IPS-20b (cell line): ENCODE measurements around the gene DAGLA.
A peak's percentile ranks its signal among the peaks of the same experiment; 100 is the strongest.
"Not testable (repeated sequence)": the region's sequence is repeated elsewhere in the genome, so short reads cannot be mapped to it uniquely, and the experiment has no call there.

Source experiments
- H3K27ac ChIP-seq: one replicate; pipeline ENCODE4 v1.5.1; 2013; ENCODE audit warnings: low read length
- H3K27me3 ChIP-seq: 2 replicates; pipeline ENCODE4 v1.6.1; 2013; ENCODE audit warnings: mild to moderate bottlenecking, low read length, inconsistent platforms; ENCODE audit not compliant: insufficient read depth
- H3K36me3 ChIP-seq: 2 replicates; pipeline ENCODE4 v1.6.1; 2013; ENCODE audit warnings: low read depth, mild to moderate bottlenecking, inconsistent platforms, low read length, moderate library complexity; ENCODE audit not compliant: insufficient read depth
- H3K4me1 ChIP-seq: 2 replicates; pipeline ENCODE4 v1.6.1; 2013; ENCODE audit warnings: mild to moderate bottlenecking, control low read depth, inconsistent platforms, low read length, moderate library complexity; ENCODE audit not compliant: insufficient read depth
- H3K4me3 ChIP-seq: 2 replicates; pipeline ENCODE4 v1.5.1; 2013; ENCODE audit warnings: mild to moderate bottlenecking, low read length, inconsistent platforms
- H3K9ac ChIP-seq: 2 replicates; pipeline ENCODE4 v1.6.1; 2013; ENCODE audit warnings: low read depth, mild to moderate bottlenecking, inconsistent platforms, low read length, moderate library complexity
- H3K9me3 ChIP-seq: 2 replicates; pipeline ENCODE4 v1.6.1; 2013; ENCODE audit warnings: mild to moderate bottlenecking, low read depth, low read length, inconsistent platforms; ENCODE audit not compliant: insufficient read depth

The DAGLA gene

GRCh38 chr11:61670626-61671025 lies 9.6 kb upstream of the DAGLA start:
- no peaks in the 10 kb centered on the region for H3K36me3 ChIP-seq
- no peak overlapping the region for H3K4me3 ChIP-seq
- H3K4me1 ChIP-seq = no peaks in the 10 kb centered on the region
- no peaks in the 10 kb centered on the region for H3K27me3 ChIP-seq
- H3K27ac ChIP-seq = no peak overlapping the region
- no peak overlapping the region for H3K9ac ChIP-seq
- H3K9me3 ChIP-seq = no peaks in the 10 kb centered on the region

DNA sequence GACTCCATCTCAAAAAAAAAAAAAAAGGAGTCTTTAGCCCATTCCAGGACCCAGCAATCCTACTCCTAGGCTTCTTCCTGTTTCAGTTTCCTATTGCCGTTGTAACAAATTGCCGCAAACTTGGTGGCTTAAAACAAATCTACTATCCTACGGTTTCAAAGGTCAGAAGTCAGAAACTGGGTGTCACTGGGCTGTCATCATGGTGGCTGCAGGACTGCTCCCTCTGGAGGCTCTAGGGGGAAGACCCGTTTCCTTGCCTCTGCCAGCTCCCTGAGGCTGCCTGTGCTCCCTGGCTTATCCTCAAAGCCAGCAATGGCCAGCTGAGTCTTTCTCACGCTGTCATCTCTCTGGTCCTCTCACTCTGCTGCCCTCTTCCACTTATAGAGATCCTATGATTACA lies 8.7 kb upstream of the DAGLA start:
- Histone ChIP-seq H3K36me3 (no peaks in the 10 kb centered on the region), H3K4me1 (no peaks in the 10 kb centered on the region), H3K4me3 (no peak overlapping the region), H3K9ac (no peak overlapping the region), H3K27ac (no peak overlapping the region), H3K9me3 (no peaks in the 10 kb centered on the region), H3K27me3 (no peaks in the 10 kb centered on the region)

DNA sequence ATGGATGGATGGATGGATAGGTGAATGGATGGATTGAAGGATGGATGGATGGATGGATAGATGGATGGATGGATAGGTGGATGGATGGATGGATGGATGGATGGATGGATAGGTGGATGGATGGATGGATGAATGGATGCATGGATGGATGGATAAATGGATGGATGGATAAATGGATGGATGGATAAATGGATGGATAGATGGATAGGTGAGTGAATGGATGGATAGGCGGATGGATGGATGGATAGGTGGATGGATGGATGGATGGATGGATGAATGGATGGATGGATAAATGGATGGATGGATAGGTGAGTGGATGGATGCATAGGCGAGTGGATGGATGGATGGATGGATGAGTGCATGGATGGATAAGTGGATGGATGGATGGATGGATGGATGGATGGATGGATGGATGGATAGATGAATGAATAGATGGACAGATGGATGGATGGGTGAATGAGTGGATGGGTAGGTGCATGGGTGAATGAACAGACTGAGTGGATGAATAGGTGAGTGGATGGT lies 6.2 kb upstream of the DAGLA start:
- H3K4me3 ChIP-seq, H3K27me3 ChIP-seq, H3K4me1 ChIP-seq, H3K36me3 ChIP-seq, H3K9me3 ChIP-seq, H3K9ac ChIP-seq, H3K27ac ChIP-seq: not testable (repeated sequence)

GRCh38 chr11:61675826-61676225 lies 4.4 kb upstream of the DAGLA start:
- Histone ChIP-seq H3K9ac (no peak overlapping the region), H3K36me3 (no peaks in the 10 kb centered on the region), H3K27me3 (peaks cover 4% of the 10 kb centered on the region), H3K4me1 (no peaks in the 10 kb centered on the region), H3K4me3 (no peak overlapping the region), H3K9me3 (no peaks in the 10 kb centered on the region), H3K27ac (no peak overlapping the region)

DNA sequence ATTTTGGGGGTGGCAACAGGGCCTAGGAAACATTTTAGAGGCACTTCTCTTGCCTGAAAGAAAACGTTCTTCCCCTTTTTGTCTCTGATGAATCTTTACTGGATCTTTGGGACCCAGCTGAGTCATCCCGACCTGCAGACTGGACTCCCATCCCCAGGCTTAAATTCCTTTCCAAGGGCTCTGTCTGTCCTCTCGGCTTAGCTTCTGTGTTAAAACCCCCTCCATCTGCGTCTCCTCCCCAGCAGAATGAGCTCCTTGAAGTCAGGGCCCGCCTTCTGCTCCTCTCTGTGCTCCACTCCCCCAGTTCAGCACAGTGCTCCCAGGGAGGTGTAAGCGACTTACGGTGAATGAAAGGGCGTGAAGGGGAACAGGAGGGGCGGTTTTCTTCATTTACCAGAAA lies 895 bp upstream of the DAGLA start:
- no peak overlapping the region for H3K27ac ChIP-seq
- H3K4me3 ChIP-seq = no peak overlapping the region
- peaks cover 21% of the 10 kb centered on the region for H3K27me3 ChIP-seq
- H3K36me3 ChIP-seq = no peaks in the 10 kb centered on the region
- H3K4me1 ChIP-seq = no peaks in the 10 kb centered on the region
- H3K9ac ChIP-seq = no peak overlapping the region
- no peaks in the 10 kb centered on the region for H3K9me3 ChIP-seq

GRCh38 chr11:61680622-61681221 lies 531 bp downstream of the DAGLA start:
- no peaks in the 10 kb centered on the region for H3K9me3 ChIP-seq
- 0 out of 2 replicates have a peak, but pooled peaks cover 4% of the 10 kb centered on the region for H3K4me1 ChIP-seq
- H3K27me3 ChIP-seq = peaks cover 21% of the 10 kb centered on the region
- H3K4me3 ChIP-seq = peak overlapping the region; percentile 52; the same call in 1 of the 2 replicates
- H3K27ac ChIP-seq = no peak overlapping the region
- H3K36me3 ChIP-seq = no peaks in the 10 kb centered on the region
- no peak overlapping the region for H3K9ac ChIP-seq

GRCh38 chr11:61682093-61682732 lies 2.0 kb downstream of the DAGLA start:
- H3K27ac ChIP-seq = no peak overlapping the region
- no peaks in the 10 kb centered on the region for H3K9me3 ChIP-seq
- H3K27me3 ChIP-seq = peaks cover 21% of the 10 kb centered on the region
- H3K9ac ChIP-seq = no peak overlapping the region
- no peak overlapping the region for H3K4me3 ChIP-seq
- H3K4me1 ChIP-seq = 0 out of 2 replicates have a peak, but pooled peaks cover 8% of the 10 kb centered on the region
- no peaks in the 10 kb centered on the region for H3K36me3 ChIP-seq

GRCh38 chr11:61682906-61683675 lies 2.9 kb downstream of the DAGLA start:
- no peak overlapping the region for H3K27ac ChIP-seq
- H3K9ac ChIP-seq = no peak overlapping the region
- H3K36me3 ChIP-seq = no peaks in the 10 kb centered on the region
- no peaks in the 10 kb centered on the region for H3K9me3 ChIP-seq
- 0 out of 2 replicates have a peak, but pooled peaks cover 8% of the 10 kb centered on the region for H3K4me1 ChIP-seq
- H3K4me3 ChIP-seq = no peak overlapping the region
- peaks cover 21% of the 10 kb centered on the region for H3K27me3 ChIP-seq

DNA sequence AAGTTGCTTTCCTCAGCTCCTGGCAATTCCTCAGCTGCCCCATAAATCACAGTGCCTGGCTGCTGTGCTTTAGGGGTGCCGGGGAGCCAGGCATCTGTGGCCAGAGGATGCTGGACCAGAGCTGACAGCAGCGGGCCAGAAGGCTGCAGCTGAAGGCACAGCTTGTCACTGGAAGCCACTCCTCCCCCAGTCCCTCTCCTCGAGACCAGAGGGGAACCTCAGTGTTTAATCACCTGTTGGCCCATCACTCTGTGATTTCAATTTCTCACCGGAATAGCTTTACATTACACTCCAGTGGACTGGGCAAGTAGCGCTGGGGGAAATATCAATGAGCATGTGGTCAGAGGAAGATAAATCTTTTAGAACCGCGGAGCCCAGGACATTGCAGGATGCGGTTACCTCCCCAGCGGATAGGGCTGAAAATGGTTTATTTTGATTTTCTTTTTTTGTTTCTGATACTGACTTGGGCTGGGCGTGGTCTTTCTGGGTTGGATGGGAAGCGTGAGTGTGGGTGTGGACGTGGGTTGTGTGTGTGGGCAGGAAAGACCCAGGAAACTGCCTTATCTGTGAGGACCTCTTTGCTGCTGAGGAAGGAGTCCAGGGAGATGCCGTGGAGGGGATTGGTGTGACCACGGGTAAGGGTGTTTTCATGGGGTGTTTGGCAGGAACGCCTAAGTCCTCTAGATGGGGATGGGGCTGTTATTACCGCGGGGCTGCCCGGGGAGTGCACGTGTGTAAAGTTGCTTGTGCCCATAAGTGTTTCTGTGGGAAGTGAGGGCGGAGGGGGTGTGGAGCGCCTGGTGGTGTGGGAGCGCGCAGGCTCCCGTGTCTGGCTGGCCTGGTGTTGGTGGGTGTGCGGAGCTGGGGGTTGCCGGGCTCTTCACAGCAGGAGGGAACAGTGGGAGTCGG lies 4.0 kb downstream of the DAGLA start:
- H3K4me3 ChIP-seq = no peak overlapping the region
- H3K36me3 ChIP-seq = no peaks in the 10 kb centered on the region
- H3K9me3 ChIP-seq = no peaks in the 10 kb centered on the region
- H3K4me1 ChIP-seq = peaks cover 8% of the 10 kb centered on the region; the same call in 1 of the 2 replicates
- H3K27ac ChIP-seq = no peak overlapping the region
- no peak overlapping the region for H3K9ac ChIP-seq
- peaks cover 21% of the 10 kb centered on the region for H3K27me3 ChIP-seq

DNA sequence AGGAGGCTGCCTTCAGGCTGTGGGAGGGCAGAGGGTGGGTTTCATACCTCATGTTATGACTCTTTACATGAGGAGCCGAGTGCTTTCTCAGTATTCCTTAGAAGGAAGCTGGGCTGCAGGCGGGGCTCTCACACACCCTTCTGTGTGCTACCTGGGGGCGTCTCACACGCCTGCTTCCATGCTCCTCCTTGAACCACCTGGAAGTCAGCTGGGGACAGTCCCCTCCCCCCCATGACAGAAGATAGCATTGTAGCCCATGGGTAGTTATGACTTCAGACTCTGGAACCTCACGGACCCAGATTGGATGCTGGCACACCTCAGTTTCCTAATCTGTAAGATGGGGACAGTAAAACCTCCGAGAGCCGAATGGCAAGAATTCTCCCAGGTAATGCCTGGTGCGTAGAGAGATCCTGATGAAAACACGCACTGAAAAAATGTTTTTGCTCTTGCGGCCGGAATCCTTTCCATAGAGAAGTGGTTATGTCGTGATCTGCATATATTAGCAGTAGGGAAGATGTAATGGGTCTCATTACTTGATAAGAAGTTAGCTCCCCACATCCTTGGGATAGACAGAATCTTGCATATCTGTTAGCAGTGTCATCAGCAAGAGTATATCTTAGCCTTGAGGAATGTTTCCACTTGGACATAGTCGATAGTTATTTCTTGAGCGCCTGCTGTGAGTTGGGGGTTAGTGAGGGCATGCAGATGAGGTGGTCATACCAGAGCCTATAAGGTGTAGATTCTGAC lies 4.9 kb downstream of the DAGLA start:
- H3K4me1 ChIP-seq = peaks cover 8% of the 10 kb centered on the region; the same call in 1 of the 2 replicates
- peaks cover 21% of the 10 kb centered on the region for H3K27me3 ChIP-seq
- H3K36me3 ChIP-seq = no peaks in the 10 kb centered on the region
- H3K27ac ChIP-seq = no peak overlapping the region
- no peak overlapping the region for H3K9ac ChIP-seq
- H3K9me3 ChIP-seq = no peaks in the 10 kb centered on the region
- no peak overlapping the region for H3K4me3 ChIP-seq
